Mesendoderm (in vitro differentiated cells): ENCODE data around the gene PF4V1.

Experiments
- DNase-seq: peaks from one replicate; pipeline ENCODE4 v3.0.0; 2013
- H2AK5ac ChIP-seq: 2 replicates; pipeline ENCODE4 v1.6.1; 2013; ENCODE audit warnings: low read length, inconsistent platforms
- H2BK120ac ChIP-seq: 2 replicates; pipeline ENCODE4 v1.6.1; 2013; ENCODE audit warnings: low read depth, mild to moderate bottlenecking, low read length, moderate library complexity, mixed read lengths
- H2BK15ac ChIP-seq: replicated peaks from 2 replicates; pipeline ENCODE4 v1.6.1; 2013; ENCODE audit warnings: low read depth, mild to moderate bottlenecking, moderate library complexity
- H2BK5ac ChIP-seq: 2 replicates; pipeline ENCODE4 v1.6.1; 2013; ENCODE audit warnings: low read length, inconsistent platforms
- H3K18ac ChIP-seq: 2 replicates; pipeline ENCODE4 v1.6.1; 2013; ENCODE audit warnings: mild to moderate bottlenecking, low read length, mixed read lengths
- H3K23ac ChIP-seq: one replicate; pipeline ENCODE4 v1.6.1; 2013; ENCODE audit warnings: low read length
- H3K27ac ChIP-seq: 2 replicates; pipeline ENCODE4 v1.5.1; 2013; ENCODE audit warnings: low read depth, mild to moderate bottlenecking, inconsistent platforms, low read length, moderate library complexity
- H3K27me3 ChIP-seq: 2 replicates; pipeline ENCODE4 v1.6.1; 2013; ENCODE audit warnings: low read length, control low read depth, mild to moderate bottlenecking, inconsistent platforms; ENCODE audit not compliant: insufficient read depth, poor library complexity
- H3K36me3 ChIP-seq: 2 replicates; pipeline ENCODE4 v1.6.1; 2013; ENCODE audit warnings: low read length, inconsistent platforms; ENCODE audit not compliant: control insufficient read depth, insufficient read depth
- H3K4ac ChIP-seq: one replicate; pipeline ENCODE4 v1.6.1; 2013; ENCODE audit warnings: low read depth, mild to moderate bottlenecking, low read length, moderate library complexity
- H3K4me1 ChIP-seq: 2 replicates; pipeline ENCODE4 v1.6.1; 2013; ENCODE audit warnings: low read depth, low read length, inconsistent platforms; ENCODE audit not compliant: control insufficient read depth
- H3K4me2 ChIP-seq: 2 replicates; pipeline ENCODE4 v1.6.1; 2013; ENCODE audit warnings: low read length
- H3K4me3 ChIP-seq: 2 replicates; pipeline ENCODE4 v1.5.1; 2013; ENCODE audit warnings: mild to moderate bottlenecking, low read length
- H3K56ac ChIP-seq: one replicate; pipeline ENCODE4 v1.6.1; 2013; ENCODE audit warnings: low read length
- H3K79me1 ChIP-seq: 2 replicates; pipeline ENCODE4 v1.6.1; 2013; ENCODE audit warnings: low read length, inconsistent platforms
- H3K79me2 ChIP-seq: 2 replicates; pipeline ENCODE4 v1.6.1; 2013; ENCODE audit warnings: mild to moderate bottlenecking, low read length; ENCODE audit not compliant: control insufficient read depth, insufficient read depth
- H3K9ac ChIP-seq: 2 replicates; pipeline ENCODE4 v1.6.1; 2013; ENCODE audit warnings: low read length, inconsistent platforms
- H4K5ac ChIP-seq: one replicate; pipeline ENCODE4 v1.6.1; 2013; ENCODE audit warnings: low read length
- H4K8ac ChIP-seq: one replicate; pipeline ENCODE4 v1.6.1; 2013; ENCODE audit warnings: low read depth, mild to moderate bottlenecking, control low read depth, low read length, moderate library complexity
- WGBS: extraction: QIAGEN DNeasy Blood & Tissue Kit; methylation state at CpG from one replicate; pipeline ENCODE4 v1.1.7; 2013; ENCODE audit warnings: low lambda C conversion rate, missing lambda C conversion rate; ENCODE audit not compliant: insufficient coverage; ENCODE audit errors: extremely low coverage; 5-methylcytosine and 5-hydroxymethylcytosine counted together

PF4V1 gene

GRCh38 chr4:73902817-73903547, 49.9 kb downstream of the PF4V1 start:
- H4K8ac ChIP-seq = no peak overlapping the region
- no peak overlapping the region for H4K5ac ChIP-seq
- no peak overlapping the region for H3K4me3 ChIP-seq
- H2BK5ac ChIP-seq = no peak overlapping the region
- WGBS = no CpG with 5 or more reads among the region's 3 CpGs
- H3K27ac ChIP-seq = no peak overlapping the region
- H3K79me1 ChIP-seq = no peaks in the 10 kb centered on the region
- no peak overlapping the region for H3K9ac ChIP-seq
- no peak overlapping the region for H3K23ac ChIP-seq
- no peak overlapping the region for H2AK5ac ChIP-seq
- H3K56ac ChIP-seq = no peak overlapping the region
- H3K36me3 ChIP-seq = no peaks in the 10 kb centered on the region
- no peak overlapping the region for H2BK120ac ChIP-seq
- H3K79me2 ChIP-seq = no peaks in the 10 kb centered on the region
- H3K27me3 ChIP-seq = no peaks in the 10 kb centered on the region
- H3K18ac ChIP-seq = no peak overlapping the region
- H3K4ac ChIP-seq = no peak overlapping the region
- no peak overlapping the region for H2BK15ac ChIP-seq
- H3K4me2 ChIP-seq = no peak overlapping the region
- no peaks in the 10 kb centered on the region for H3K4me1 ChIP-seq
- DNase-seq = no peak
